DOHH2 (cell line): Measurements from ENCODE around the gene SUGCT.

Source experiments
- CTCF ChIP-seq: fragments of 200-600 bp; sonication (generic); IDR thresholded peaks from one replicate; pipeline ENCODE4 v1.5.1; 2014; ENCODE audit warnings: antibody characterized with exemption, mild to moderate bottlenecking, low read depth, low read length; ENCODE audit not compliant: poor library complexity, severe bottlenecking
- EZH2phosphoT487 ChIP-seq: fragments of 200-600 bp; sonication (generic); IDR thresholded peaks from 2 replicates; pipeline ENCODE4 v1.6.1; 2017; ENCODE audit warnings: borderline replicate concordance, mild to moderate bottlenecking, antibody characterized with exemption, low read length, moderate library complexity, mixed read lengths

GRCh38 chr7:40582539-40582938, 447.7 kb downstream of the SUGCT start:
- TF ChIP-seq CTCF (no peak), EZH2phosphoT487 (no peak)
